HS-5 (cell line): ENCODE data around the gene TEAD4.

Experiments used
- DNase-seq: peaks from one replicate; pipeline ENCODE4 v3.0.0-alpha.2; 2012; ENCODE audit warnings: low read depth

Gene TEAD4

DNA sequence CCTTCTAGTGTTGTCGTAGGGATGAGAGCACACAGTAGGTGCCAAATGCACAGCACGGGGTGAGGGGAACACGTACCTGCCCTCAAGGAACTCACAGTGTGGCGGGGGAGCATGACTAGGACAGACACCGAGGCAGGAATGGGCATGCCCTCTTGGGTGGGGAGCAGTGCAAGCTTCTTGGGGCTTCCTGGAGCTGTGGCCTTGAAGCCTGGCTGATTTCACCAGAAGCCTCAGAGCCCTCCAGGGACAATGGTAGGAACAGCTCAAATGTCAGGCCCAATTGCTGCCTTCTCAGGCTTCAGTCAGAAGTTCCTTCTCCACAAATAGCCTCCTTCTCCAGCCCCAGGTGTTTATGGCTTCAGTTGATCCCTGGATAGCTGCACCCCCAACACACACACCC is 43.4 kb downstream of the TEAD4 start:
- no peak for DNase-seq

DNA sequence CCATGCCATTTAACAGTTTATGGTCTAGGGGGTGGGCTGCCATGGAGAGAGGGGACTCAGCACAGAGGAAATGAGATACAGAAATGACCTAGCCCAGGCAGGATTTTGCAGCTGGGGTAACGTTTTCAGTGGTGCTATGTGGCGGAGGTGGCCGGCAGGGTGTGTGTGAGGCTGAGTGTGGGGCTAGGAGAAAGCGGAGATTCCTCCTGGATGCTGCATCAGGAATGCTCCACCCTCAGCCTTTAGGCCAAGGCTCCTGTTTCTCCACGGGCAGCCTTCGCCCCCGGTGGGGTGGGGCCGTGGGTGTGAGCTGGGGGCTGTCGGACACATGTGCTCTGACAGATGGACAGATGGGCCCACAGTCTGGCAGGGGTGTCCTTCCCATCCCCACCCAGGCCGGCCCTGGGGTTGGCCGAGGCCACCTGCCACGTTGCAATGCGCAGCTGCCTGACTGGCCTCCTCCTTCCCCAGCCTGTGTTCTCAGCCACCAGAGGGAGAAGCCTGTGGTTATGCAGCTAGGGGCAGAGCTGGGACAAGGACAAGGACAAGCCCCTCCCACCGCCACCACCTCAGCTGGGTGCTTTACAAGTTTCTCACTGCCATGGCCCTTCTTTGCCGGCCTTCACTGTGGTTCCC is 44.3 kb downstream of the TEAD4 start:
- DNase-seq: no peak

DNA sequence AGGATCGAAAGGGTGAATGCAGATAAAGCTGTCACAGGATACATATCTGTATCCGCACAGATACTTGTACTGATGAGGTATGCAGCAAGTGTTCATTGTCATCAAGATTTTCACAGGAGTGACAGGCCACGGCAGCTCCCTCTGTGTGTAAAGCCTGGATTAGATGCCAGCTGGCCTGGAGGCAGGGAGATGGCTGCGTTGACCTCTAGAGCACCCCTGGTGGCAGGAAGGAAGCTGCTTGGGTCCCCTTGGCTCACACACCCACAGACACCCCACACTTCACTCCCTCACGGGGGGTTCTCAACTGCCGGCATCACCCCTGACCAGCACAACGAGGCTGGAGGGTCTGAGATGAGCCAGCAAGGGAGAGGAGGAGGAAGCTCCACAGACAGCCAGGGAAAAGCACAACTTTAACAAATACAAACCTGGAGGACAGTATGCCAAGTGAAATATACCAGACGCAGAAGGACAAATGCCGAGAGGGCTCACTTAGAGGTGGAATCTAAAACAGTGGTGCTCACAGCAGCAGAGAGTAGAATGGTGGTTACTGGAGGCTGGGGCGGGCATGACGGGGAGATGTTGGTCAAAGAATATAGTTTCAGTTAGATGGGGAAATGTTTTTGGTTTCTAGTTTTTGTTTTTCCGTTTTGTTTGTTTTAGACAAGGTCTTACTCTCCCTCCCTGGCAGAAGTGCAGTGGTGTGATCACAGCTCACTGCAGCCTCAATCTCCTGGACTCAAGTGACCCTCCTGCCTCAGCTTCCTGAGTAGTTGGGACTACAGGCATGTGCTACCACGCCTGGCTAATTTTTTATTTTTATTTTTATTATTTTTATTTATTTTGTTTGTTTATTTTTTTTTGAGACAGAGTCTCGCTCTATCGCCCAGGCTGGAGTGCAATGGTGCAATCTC is 45.7 kb downstream of the TEAD4 start:
- no peak for DNase-seq

DNA sequence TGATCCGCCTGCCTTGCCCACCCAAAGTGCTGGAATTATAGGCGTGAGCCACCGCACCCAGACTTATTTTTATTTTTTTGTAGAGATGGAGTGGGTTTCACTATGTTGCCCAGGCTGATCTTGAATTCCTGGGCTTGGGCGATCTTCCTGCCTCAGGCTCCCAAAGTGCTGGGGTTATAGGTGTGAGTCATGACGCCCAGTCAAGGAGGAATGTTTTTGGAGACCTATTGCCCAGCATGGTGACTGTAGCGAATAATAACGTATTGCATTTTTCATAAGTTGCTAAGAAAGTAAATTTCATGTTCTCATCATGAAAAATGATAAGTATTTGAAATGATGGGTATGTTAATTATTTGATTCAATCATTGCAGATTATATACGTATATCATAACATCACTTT is 46.5 kb downstream of the TEAD4 start:
- no peak for DNase-seq

DNA sequence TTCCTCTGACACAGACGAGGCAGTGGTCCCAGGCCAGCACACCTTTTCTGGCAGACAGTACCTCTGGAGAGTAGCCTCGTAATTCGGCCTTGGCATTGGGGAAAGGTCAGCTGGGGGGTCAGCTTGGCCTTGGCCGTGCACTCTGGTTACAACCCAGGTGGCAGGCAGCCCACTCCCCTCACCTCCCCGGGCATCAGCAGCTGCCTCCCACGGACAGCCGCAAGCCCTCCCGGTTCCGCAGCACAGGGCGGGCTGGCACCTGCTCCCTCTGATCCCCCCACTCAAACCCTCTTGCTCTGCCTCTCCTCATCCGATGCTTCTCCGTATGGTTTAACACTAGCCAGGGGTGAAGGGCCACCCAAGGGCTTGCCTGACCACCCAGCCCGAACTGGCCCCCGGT is 50.6 kb downstream of the TEAD4 start:
- no peak for DNase-seq

DNA sequence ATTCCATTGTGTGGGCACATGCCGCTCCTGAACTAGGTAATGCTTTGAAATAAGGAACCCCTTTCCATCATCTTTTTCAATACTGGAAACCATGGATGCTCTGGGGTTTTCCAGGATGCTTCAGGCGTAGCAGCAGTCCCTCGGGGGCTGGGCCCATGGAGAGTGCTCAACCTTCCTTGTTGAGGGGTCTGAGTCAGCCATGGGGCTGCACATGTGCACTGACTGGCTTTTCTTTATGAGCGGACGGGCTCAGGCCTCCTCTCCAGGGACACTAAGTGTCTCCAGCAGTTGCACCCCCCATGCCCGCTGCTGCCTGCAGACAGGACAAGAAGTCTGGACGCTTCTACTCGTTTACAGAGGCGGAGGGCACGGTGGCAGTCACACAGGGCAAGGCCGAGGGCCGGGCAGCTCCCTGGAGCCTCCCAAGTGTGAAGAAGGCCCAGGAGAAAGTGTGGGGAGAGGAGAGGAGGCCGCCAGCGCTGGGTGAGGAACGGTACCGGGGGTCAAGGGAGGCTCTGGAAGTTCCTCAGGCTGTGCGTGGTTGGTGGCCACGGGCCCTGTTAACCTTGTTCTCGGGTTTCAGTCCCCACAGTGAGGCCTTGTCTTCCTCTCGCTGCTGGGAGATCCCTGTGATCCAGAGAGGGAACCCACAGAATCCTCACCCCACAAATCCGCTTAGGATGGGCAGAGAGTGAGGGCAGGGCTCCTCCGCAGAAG is 51.2 kb downstream of the TEAD4 start:
- DNase-seq: no peak

DNA sequence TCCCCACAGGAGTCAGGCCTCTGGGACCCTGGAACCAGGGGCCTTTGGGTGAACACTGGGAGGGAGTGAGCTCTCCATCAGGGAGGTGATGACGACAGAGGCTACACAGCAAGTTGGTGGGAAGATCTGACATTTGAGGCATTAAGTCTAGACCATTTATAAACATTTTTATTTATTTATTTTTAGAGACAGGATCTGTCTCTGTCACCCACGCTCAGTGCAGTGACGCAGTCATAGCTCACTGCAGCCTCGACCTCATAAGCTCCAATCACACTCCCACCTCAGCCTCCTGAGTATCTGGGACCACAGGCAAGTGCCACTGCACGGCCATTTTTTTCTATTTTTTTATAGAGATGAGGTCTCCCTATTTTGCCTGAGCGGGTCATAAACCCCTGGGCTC is 53.6 kb downstream of the TEAD4 start:
- no peak for DNase-seq

DNA sequence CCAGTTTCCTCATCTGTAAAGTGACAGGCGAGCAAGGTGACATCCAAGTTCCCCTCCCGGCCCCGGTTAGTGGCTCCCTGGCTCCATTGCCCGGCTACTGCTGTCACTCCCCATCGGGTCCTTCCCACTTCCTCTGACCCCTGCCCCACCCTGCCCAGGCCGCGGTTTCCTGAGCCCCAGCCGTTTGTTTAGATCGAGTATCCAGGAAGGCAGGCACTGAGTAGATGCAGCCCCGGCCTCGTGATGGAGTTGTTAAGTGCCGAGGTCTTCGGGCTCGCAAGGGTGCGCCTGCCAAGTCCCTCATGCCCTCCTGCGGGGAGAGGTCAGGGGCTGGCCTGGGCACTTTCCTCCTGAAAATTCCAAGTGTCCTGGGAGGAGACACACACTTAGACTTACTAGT is 55.4 kb downstream of the TEAD4 start:
- no peak for DNase-seq

DNA sequence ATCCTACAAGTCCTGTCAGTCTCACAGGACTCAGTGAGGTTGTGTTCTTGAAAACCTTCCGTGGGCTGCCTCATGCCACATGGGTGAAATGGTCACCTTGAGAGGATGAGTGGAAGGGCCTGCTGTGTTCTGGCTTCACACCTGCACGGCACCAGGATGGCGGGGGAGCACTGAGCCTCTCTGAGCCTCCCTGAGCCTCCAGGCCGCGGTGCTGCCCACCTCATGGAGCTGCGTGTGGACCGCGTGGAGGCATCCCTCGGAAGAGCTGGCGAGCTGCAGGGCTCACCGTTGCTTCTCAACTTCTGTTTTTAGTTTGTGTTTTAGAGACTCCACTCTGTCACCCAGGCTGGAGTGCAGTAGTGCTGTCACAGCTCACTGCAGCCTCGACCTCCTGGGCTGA is 56.2 kb downstream of the TEAD4 start:
- DNase-seq: no peak

DNA sequence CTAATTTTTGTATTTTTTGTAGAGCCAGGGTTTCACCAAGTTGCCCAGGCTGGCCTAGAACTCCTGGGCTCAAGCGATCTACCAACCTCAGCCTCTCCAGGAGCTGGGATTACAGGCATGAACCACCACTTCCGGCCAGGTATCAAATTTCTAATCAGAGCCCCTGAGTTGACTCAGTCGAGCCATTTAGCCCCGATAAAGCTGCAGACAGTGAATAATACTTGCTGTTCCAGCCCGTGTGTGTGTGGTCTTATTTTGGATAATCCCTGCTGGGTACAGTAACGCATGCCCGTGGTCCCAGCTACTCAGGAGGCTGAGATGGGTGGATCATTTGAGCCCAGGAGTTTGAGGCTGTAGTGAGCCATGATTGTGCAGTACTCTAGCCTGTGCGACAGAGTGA is 57.0 kb downstream of the TEAD4 start:
- DNase-seq: no peak

DNA sequence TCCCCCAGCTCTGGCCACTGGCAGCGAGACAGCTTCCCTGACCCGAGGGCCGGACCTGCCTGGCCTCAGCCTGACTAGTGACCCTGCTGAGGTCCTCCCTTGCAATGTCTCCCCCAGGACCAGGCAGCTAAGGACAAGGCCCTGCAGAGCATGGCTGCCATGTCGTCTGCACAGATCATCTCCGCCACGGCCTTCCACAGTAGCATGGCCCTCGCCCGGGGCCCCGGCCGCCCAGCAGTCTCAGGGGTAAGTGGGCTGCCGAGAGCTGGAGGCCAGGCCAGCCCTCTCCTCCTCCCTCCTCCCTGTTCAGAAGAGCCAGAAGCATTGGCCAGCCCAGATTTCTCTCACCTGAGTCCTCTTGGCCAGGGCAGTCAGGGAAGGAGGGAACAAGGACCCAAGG is 58.1 kb downstream of the TEAD4 start:
- no peak for DNase-seq

DNA sequence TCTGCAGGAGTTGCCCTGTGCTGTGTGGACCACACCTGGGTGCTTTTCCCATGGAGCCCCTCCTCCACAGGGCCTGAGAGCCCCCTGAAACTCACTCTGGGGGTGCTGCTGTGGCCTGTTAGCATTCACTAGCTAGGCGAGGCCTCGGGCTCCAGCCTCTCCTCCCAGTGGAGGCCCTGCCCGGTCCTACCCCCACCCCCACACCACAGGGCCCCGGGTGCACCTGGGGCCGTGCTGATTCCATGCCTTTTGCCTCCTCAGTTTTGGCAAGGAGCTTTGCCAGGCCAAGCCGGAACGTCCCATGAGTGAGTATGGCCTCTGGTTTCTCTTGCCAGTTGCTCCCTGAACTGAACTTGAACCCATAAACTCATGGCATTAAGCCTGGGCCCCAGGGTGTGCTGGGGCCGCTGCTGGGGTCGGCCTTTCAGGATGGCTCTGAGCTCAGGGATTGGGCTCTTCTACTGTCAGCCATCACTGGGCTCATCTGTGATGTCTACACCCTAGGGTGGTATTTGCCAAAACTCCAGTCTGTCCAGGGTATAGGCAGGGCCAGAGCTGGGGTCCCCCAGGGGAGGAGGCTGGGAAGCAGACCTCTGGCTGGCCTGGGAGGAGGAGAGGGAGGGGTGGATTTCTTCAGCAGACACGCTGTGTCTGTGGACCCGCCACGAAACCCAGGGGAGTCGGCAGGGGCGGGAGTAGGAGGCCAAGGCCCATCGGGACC is 59.2 kb downstream of the TEAD4 start:
- no peak for DNase-seq

DNA sequence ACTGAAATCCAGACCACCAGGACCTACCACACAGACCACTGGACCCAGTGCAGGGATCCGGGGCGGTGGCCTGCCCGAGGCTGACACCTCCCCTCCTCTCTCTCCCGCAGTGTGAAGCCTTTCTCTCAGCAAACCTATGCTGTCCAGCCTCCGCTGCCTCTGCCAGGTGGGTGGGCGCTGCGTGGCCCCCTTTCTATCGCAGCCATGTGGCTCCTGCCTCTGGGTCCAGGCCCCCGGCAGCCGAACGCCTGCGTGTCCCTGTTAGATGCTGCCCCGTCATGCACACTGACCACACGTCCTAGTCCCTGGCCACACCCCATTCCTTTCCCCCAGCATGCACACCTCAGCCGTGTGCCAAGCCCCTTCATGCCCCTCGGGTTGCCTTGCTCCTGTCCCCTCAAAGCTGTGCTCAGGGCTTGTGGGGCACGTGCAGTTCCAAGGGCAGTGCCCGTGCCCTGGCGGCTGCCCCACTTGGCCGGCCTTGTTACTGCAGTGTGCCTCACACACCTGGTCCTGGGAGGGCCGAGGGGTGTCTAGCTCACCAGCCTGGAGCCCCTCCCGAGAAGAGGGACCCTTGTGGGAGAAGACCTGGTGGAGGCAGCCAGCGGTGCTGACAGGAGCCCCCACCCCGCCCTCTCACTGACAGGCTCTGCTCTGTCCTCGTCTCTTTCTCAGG is 59.9 kb downstream of the TEAD4 start:
- DNase-seq: no peak

DNA sequence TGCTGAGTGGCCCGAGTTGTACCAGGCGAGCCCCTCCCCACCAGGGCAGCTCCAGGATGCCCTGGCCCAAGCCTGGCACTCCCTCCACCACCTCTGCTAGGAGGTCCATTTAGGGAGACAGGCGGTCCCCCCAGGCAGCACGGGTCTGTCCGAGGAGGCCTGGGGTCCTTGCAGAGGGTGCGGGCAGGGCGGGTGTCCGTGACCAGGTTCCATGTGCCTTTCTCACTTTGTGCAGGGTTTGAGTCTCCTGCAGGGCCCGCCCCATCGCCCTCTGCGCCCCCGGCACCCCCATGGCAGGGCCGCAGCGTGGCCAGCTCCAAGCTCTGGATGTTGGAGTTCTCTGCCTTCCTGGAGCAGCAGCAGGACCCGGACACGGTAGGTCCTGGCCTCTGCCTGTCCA is 61.2 kb downstream of the TEAD4 start:
- no peak for DNase-seq

DNA sequence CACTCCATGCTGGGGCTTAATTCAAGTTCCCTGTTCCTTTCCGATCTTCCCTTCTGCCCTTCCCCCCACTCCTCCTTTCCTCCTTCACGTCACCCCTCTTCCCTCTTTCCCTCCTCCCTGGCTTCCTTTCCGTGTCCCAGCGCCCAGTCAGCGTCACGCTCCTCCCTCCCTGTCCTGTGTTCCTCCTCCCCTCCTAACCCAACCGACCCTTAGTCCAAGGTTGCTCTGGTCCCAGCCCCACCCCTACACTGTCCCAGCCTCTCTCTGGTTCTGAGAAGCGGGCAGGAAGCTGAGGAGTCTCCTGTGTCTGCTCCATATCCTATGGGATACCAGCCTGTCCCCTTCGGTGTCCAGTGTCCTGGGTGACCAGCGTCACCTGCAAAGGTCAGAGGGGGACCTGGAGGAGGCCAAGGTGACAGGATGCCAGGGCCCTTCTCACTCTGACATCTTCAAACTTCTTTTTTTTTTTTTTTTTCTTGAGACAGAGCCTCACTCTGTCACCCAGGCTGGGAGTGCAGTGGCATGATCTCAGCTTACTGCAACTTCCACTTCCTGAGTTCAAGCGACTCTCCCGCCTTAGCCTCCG is 61.7 kb downstream of the TEAD4 start:
- DNase-seq: no peak

DNA sequence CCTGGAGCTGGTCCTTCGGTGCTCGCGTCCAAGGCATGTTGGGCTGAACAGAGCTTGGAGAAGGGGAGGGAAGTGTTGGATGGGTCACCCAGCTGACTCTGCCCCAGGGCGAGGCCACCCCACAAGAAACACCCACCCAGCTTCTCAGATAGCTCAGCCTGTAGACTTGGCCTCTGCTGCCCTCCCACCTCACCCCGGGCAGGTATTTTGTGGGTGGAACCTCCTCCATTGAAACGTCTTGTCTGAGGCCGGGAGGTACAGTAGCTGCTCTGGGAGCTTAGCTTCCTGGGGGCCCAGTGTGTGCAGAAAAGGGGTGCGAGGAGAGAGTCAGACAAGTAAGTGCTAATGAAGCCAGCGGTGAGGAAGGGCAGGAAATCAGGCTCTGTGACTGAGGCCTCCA is 63.2 kb downstream of the TEAD4 start:
- no peak for DNase-seq

DNA sequence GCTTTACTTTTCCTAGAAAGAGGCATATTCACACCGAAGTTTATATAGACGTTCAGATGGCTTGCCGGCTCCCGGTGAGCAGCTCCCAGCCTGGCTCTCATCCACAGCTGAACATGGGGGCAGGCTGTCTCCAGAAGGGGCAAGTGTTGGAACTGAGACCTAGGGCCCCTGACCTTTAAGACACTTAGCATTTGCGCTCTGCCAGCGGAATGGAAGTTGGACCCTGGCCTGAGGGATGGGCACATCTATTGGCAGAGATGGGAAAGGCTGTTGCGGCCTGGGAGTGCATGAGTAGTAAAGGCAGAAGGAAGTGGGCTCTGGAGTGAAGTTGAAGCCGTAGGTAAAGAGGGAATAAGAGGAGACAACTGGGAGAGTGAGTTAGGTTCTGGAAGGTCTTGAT is 63.8 kb downstream of the TEAD4 start:
- DNase-seq: no peak

DNA sequence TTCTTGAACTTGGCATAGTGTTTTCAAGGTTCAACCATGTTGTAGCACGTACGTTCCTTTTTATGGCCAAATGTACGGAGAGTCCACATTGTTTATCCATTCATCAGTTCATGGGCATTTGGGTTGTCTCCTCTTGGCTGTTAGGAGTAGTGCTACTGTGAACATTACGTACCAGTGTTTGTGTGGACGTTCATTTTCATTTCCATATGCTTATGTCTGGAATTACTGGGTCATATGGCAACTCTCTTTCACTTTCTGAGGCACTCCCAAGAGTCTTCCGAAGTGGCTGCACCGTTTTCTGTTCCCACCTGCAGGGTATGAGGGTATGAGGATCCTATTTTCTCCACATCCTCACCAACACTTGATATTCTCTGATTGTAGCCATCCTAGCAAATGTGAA is 68.9 kb downstream of the TEAD4 start:
- no peak for DNase-seq

DNA sequence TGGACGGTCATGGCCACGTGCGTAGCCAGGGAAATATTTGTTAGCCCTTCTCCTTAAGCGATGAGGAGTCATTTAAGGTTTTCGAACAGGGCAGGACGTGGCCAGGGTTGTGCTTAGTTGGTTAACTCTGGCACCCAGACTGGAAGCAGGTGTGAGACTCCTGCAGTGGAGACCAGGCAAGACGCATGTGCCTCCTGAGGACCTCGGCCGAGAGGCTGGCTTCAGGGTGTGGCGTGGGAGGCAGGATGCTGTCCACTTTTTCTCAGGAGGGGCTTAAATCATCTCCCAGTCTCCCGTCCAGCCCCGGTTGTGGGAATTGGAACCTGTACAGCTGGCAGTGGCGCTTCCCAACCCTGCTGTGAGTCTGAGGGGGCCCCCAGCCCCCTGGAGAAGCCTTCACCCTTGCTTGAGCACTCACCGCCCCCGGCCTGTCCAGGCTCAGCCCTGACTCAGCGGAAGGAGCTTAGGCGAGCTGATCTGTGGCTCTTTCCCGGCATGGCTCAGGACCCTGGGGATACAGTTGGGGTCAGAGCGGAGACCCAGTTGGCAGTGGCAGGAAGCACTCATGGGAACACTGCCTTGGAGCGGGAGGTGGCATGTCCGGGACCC is 71.7 kb downstream of the TEAD4 start:
- no peak for DNase-seq

DNA sequence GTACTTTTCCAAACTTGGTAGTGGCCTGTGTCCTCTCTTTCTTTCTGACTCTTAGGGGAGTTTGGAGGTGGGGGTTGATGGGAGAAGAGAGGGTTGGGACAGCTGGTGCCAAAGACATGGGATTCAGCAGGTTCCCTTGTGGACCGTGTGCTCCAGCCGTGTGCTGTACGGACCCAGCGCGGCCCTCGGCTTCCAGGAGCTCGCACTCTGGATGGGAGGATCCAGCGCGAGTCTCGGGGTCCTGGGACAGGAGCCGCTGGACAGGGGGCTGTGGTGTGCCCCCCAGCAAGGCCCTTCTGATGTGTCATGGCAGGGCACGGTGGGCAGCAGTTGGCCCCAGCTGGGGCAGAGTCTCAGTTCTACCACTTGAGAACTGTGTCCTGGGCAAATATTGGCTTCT is 73.0 kb downstream of the TEAD4 start:
- DNase-seq: no peak
